ENCODE data around the gene TPM2. TPM values are rescaled to one million over a fixed set of nuclear protein-coding genes. Genes with fewer than 3 reads are reported as not detected.

TPM2 gene
- total RNA-seq, 1 experiment from 2014 or later: 7.0 TPM

GRCh38 chr9:35682051-35682450, 7.7 kb downstream of the TPM2 start:
- DNase-seq (no peak), ATAC-seq (no peak)
- H3K36me3 ChIP-seq (ENCODE audit: low read depth, low read length): no peaks in the 10 kb centered on the region
- H2AFZ ChIP-seq (ENCODE audit: low read length): no peak overlapping the region
- H3K9me2 ChIP-seq (replicated peaks; ENCODE audit: low read length): no peaks in the 10 kb centered on the region
- H3K9me3 ChIP-seq (ENCODE audit: low read length): no peaks in the 10 kb centered on the region
- H3K4me3 ChIP-seq (ENCODE audit: low read length): no peak overlapping the region
- no peak overlapping the region for H3K4me2 ChIP-seq (ENCODE audit: low read length)
- no peak overlapping the region for H3K9ac ChIP-seq (ENCODE audit: low read length)
- no peaks in the 10 kb centered on the region for H3K27me3 ChIP-seq (ENCODE audit: low read length)
- no peaks in the 10 kb centered on the region for H3K4me1 ChIP-seq (ENCODE audit: insufficient read depth, low read length)
- TF ChIP-seq, protein P1, sequence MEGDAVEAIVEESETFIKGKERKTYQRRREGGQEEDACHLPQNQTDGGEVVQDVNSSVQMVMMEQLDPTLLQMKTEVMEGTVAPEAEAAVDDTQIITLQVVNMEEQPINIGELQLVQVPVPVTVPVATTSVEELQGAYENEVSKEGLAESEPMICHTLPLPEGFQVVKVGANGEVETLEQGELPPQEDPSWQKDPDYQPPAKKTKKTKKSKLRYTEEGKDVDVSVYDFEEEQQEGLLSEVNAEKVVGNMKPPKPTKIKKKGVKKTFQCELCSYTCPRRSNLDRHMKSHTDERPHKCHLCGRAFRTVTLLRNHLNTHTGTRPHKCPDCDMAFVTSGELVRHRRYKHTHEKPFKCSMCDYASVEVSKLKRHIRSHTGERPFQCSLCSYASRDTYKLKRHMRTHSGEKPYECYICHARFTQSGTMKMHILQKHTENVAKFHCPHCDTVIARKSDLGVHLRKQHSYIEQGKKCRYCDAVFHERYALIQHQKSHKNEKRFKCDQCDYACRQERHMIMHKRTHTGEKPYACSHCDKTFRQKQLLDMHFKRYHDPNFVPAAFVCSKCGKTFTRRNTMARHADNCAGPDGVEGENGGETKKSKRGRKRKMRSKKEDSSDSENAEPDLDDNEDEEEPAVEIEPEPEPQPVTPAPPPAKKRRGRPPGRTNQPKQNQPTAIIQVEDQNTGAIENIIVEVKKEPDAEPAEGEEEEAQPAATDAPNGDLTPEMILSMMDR (conservative IDR thresholded peaks at IDR 0.05; ENCODE audit: low read depth, low read length): no peak
- TF ChIP-seq EZH2phosphoT487 (IDR thresholded peaks at IDR 0.05; ENCODE audit: borderline replicate concordance, low read length): no peak
- TF ChIP-seq EZH2 (IDR thresholded peaks at IDR 0.05; ENCODE audit: low read length, unreplicated experiment): no peak
- H3K27ac ChIP-seq (ENCODE audit: low read length): no peak overlapping the region
- BruUV-seq (replicated peaks): no TSS peak
- no peaks in the 10 kb centered on the region for H3K79me2 ChIP-seq (ENCODE audit: low read length)
- no peaks in the 10 kb centered on the region for H3F3A ChIP-seq (ENCODE audit: low read length, unreplicated experiment)
- ChIA-PET CTCF (no interaction called here), POLR2A (ENCODE audit: unreplicated experiment) (no interaction called here)
- no peaks in the 10 kb centered on the region for H4K20me1 ChIP-seq (ENCODE audit: low read length)
- intact Hi-C loops (cut with micrococcal nuclease): no loop called here

GRCh38 chr9:35681341-35682002, 8.3 kb downstream of the TPM2 start:
- H3K9ac ChIP-seq (ENCODE audit: low read length): no peak overlapping the region
- no peak overlapping the region for H3K4me3 ChIP-seq (ENCODE audit: low read length)
- no peak overlapping the region for H3K27ac ChIP-seq (ENCODE audit: low read length)
- H3K9me3 ChIP-seq (ENCODE audit: low read length): no peaks in the 10 kb centered on the region
- H4K20me1 ChIP-seq (ENCODE audit: low read length): no peaks in the 10 kb centered on the region
- H3K79me2 ChIP-seq (ENCODE audit: low read length): no peaks in the 10 kb centered on the region
- no peaks in the 10 kb centered on the region for H3F3A ChIP-seq (ENCODE audit: low read length, unreplicated experiment)
- no TSS peak for BruUV-seq (replicated peaks)
- H2AFZ ChIP-seq (ENCODE audit: low read length): no peak overlapping the region
- H3K27me3 ChIP-seq (ENCODE audit: low read length): no peaks in the 10 kb centered on the region
- ChIA-PET POLR2A (ENCODE audit: unreplicated experiment) (no interaction called here), CTCF (no interaction called here)
- H3K36me3 ChIP-seq (ENCODE audit: low read depth, low read length): no peaks in the 10 kb centered on the region
- intact Hi-C loops (cut with micrococcal nuclease): no loop called here
- H3K9me2 ChIP-seq (replicated peaks; ENCODE audit: low read length): no peaks in the 10 kb centered on the region
- DNase-seq (no peak), ATAC-seq (no peak)
- TF ChIP-seq, protein P1 (conservative IDR thresholded peaks at IDR 0.05; ENCODE audit: low read depth, low read length): no peak
- TF ChIP-seq EZH2 (IDR thresholded peaks at IDR 0.05; ENCODE audit: low read length, unreplicated experiment) (no peak), EZH2phosphoT487 (IDR thresholded peaks at IDR 0.05; ENCODE audit: borderline replicate concordance, low read length) (no peak)
- H3K4me2 ChIP-seq (ENCODE audit: low read length): no peak overlapping the region
- H3K4me1 ChIP-seq (ENCODE audit: insufficient read depth, low read length): no peaks in the 10 kb centered on the region

GRCh38 chr9:35680331-35681105, 9.2 kb downstream of the TPM2 start:
- ChIA-PET POLR2A (ENCODE audit: unreplicated experiment) (no interaction called here), CTCF (no interaction called here)
- Histone ChIP-seq H3K4me3 (ENCODE audit: low read length) (no peak overlapping the region), H4K20me1 (ENCODE audit: low read length) (no peaks in the 10 kb centered on the region), H3K79me2 (ENCODE audit: low read length) (no peaks in the 10 kb centered on the region), H3K4me1 (ENCODE audit: insufficient read depth, low read length) (no peaks in the 10 kb centered on the region), H3K27ac (ENCODE audit: low read length) (no peak overlapping the region), H3K4me2 (ENCODE audit: low read length) (no peak overlapping the region), H3K9me3 (ENCODE audit: low read length) (no peaks in the 10 kb centered on the region), H3K9ac (ENCODE audit: low read length) (no peak overlapping the region), H2AFZ (ENCODE audit: low read length) (no peak overlapping the region), H3K27me3 (ENCODE audit: low read length) (no peaks in the 10 kb centered on the region), H3F3A (ENCODE audit: low read length, unreplicated experiment) (no peaks in the 10 kb centered on the region), H3K9me2 (replicated peaks; ENCODE audit: low read length) (no peaks in the 10 kb centered on the region), H3K36me3 (ENCODE audit: low read depth, low read length) (no peaks in the 10 kb centered on the region)
- intact Hi-C loops (cut with micrococcal nuclease): no loop called here
- TF ChIP-seq, protein P1 (conservative IDR thresholded peaks at IDR 0.05; ENCODE audit: low read depth, low read length): no peak
- TF ChIP-seq EZH2phosphoT487 (IDR thresholded peaks at IDR 0.05; ENCODE audit: borderline replicate concordance, low read length) (no peak), EZH2 (IDR thresholded peaks at IDR 0.05; ENCODE audit: low read length, unreplicated experiment) (no peak)
- ATAC-seq (peak; percentile 22), DNase-seq (no peak)
- BruUV-seq (replicated peaks): no TSS peak
